IMR-90 (cell line): ENCODE results near the gene LPAR1. TPM values are rescaled to one million over a fixed set of nuclear protein-coding genes. Genes with fewer than 3 reads are reported as not detected.

Source experiments
- ATAC-seq: fragments of 200-7000 bp; cut with Tn5 transposase; 2 replicates; pipeline ENCODE4 v1.9.1; 2020; ENCODE audit warnings: low read depth, mild to moderate bottlenecking, moderate library complexity
- BruUV-seq: library from RNA; stranded (reverse); fragments of 400-500 nt; replicated peaks from 2 replicates; lab custom pipeline; 2021; lab: Mats Ljungman, UMichigan
- CTCF ChIA-PET: fragments of 300-600 bp; formaldehyde crosslinking; extraction: SDS; loops from one replicate; lab custom pipeline; 2021; ENCODE audit warnings: antibody characterized with exemption; lab: Yijun Ruan, JAX
- POLR2A ChIA-PET: fragments of 300-600 bp; sonication (Branson Sonifier 250); formaldehyde crosslinking; loops from one replicate; lab custom pipeline; 2022; ENCODE audit warnings: antibody characterized with exemption; ENCODE audit not compliant: unreplicated experiment; lab: Charles Lee
- DNase-seq: peaks from one replicate; pipeline ENCODE4 v3.0.0; 2013
- H2AFZ ChIP-seq: replicated peaks from 2 replicates; pipeline ENCODE3; 2013; ENCODE audit warnings: low read length, mild to moderate bottlenecking; ENCODE audit not compliant: poor library complexity
- H2AK5ac ChIP-seq: 2 replicates; pipeline ENCODE4 v1.6.1; 2013; ENCODE audit warnings: low read depth, low read length, inconsistent platforms
- H2AK9ac ChIP-seq: replicated peaks from 2 replicates; pipeline ENCODE3; 2013; ENCODE audit warnings: mild to moderate bottlenecking, low read depth, low read length, moderate library complexity; ENCODE audit not compliant: poor library complexity
- H2BK120ac ChIP-seq: 2 replicates; pipeline ENCODE4 v1.6.1; 2013; ENCODE audit warnings: low read depth, low read length, inconsistent platforms
- H2BK15ac ChIP-seq: 3 replicates; pipeline ENCODE4 v1.6.1; 2013; ENCODE audit warnings: low read depth, low read length, inconsistent platforms
- H2BK20ac ChIP-seq: 2 replicates; pipeline ENCODE4 v1.6.1; 2013; ENCODE audit warnings: low read depth, mild to moderate bottlenecking, inconsistent platforms, low read length, moderate library complexity
- H2BK5ac ChIP-seq: 2 replicates; pipeline ENCODE4 v1.6.1; 2013; ENCODE audit warnings: mild to moderate bottlenecking, low read depth, low read length, inconsistent platforms; ENCODE audit not compliant: poor library complexity, severe bottlenecking
- H3K14ac ChIP-seq: replicated peaks from 2 replicates; pipeline ENCODE4 v1.6.1; 2013; ENCODE audit warnings: low read depth, low read length, inconsistent platforms
- H3K18ac ChIP-seq: 2 replicates; pipeline ENCODE4 v1.6.1; 2013; ENCODE audit warnings: low read depth, low read length, control low read depth
- H3K23ac ChIP-seq: 2 replicates; pipeline ENCODE4 v1.6.1; 2013; ENCODE audit warnings: low read depth, low read length, inconsistent platforms
- H3K27ac ChIP-seq: 2 replicates; pipeline ENCODE4 v1.5.1; 2013; ENCODE audit warnings: mild to moderate bottlenecking, control low read depth, low read length; ENCODE audit not compliant: insufficient read depth
- H3K27me3 ChIP-seq: 2 replicates; pipeline ENCODE4 v1.6.1; 2013; ENCODE audit warnings: low read length; ENCODE audit not compliant: control insufficient read depth, insufficient read depth
- H3K36me3 ChIP-seq: 2 replicates; pipeline ENCODE4 v1.6.1; 2013; ENCODE audit warnings: low read length, mixed read lengths; ENCODE audit not compliant: control insufficient read depth, insufficient read depth
- H3K4ac ChIP-seq: 2 replicates; pipeline ENCODE4 v1.6.1; 2013; ENCODE audit warnings: low read depth, low read length, inconsistent platforms
- H3K4me1 ChIP-seq: 2 replicates; pipeline ENCODE4 v1.6.1; 2013; ENCODE audit warnings: low read length, mixed read lengths; ENCODE audit not compliant: control insufficient read depth, insufficient read depth
- H3K4me2 ChIP-seq: 2 replicates; pipeline ENCODE4 v1.6.1; 2013; ENCODE audit warnings: low read depth, mild to moderate bottlenecking, control low read depth, low read length, moderate library complexity
- H3K4me3 ChIP-seq: 2 replicates; pipeline ENCODE4 v1.5.1; 2013; ENCODE audit warnings: low read depth, mild to moderate bottlenecking, control low read depth, low read length, moderate library complexity; ENCODE audit not compliant: insufficient read depth
- H3K56ac ChIP-seq: 2 replicates; pipeline ENCODE4 v1.6.1; 2013; ENCODE audit warnings: low read length, inconsistent platforms; ENCODE audit not compliant: insufficient read depth; ENCODE audit errors: extremely low read depth
- H3K79me1 ChIP-seq, 2 experiments: 2 replicates each; pipeline ENCODE4 v1.6.1; 2013; ENCODE audit warnings: low read length in 2 of 2, inconsistent platforms in 1 of 2, low read depth in 1 of 2
- H3K9ac ChIP-seq: 2 replicates; pipeline ENCODE4 v1.6.1; 2013; ENCODE audit warnings: low read depth, low read length, control low read depth
- H3K9me1 ChIP-seq: 2 replicates; pipeline ENCODE4 v1.6.1; 2013; ENCODE audit warnings: low read length, inconsistent platforms; ENCODE audit not compliant: insufficient read depth
- H3K9me3 ChIP-seq: 2 replicates; pipeline ENCODE4 v1.6.1; 2013; ENCODE audit warnings: low read length; ENCODE audit not compliant: control insufficient read depth, insufficient read depth
- H4K20me1 ChIP-seq: 2 replicates; pipeline ENCODE4 v1.6.1; 2013; ENCODE audit warnings: low read length, inconsistent platforms; ENCODE audit not compliant: insufficient read depth
- H4K5ac ChIP-seq: 2 replicates; pipeline ENCODE4 v1.6.1; 2013; ENCODE audit warnings: mild to moderate bottlenecking, low read depth, low read length, control low read depth
- H4K8ac ChIP-seq, 2 experiments: 2 replicates each; pipeline ENCODE4 v1.6.1; 2013; ENCODE audit warnings: low read depth in 2 of 2, low read length in 2 of 2, control low read depth in 1 of 2, inconsistent platforms in 1 of 2
- H4K91ac ChIP-seq: 2 replicates; pipeline ENCODE4 v1.6.1; 2013; ENCODE audit warnings: low read depth, low read length, inconsistent platforms; ENCODE audit not compliant: insufficient read depth
- CEBPB ChIP-seq: IDR thresholded peaks from 2 replicates; pipeline ENCODE4 v1.6.1; 2012; ENCODE audit warnings: low read depth, low read length, improper control_type of control experiment
- CHD1 ChIP-seq: IDR thresholded peaks from 2 replicates; pipeline ENCODE4 v1.6.1; 2012; ENCODE audit warnings: low read depth, low read length, improper control_type of control experiment
- MAFK ChIP-seq: IDR thresholded peaks from 2 replicates; pipeline ENCODE4 v1.6.1; 2012; ENCODE audit warnings: low read depth, low read length, improper control_type of control experiment
- MXI1 ChIP-seq: IDR thresholded peaks from 2 replicates; pipeline ENCODE4 v1.6.1; 2012; ENCODE audit warnings: low read depth, mild to moderate bottlenecking, low read length, moderate library complexity, borderline replicate concordance
- POLR2A ChIP-seq: IDR thresholded peaks from 2 replicates; pipeline ENCODE4 v1.6.1; 2012; ENCODE audit warnings: mild to moderate bottlenecking, low read depth, low read length
- WGBS, 2 experiments: methylation state at CpG; one replicate each; pipeline versions ENCODE4 v1.1.5 to v1.1.7; 2013; ENCODE audit warnings: missing lambda C conversion rate in 2 of 2; ENCODE audit not compliant: insufficient read length in 1 of 2; ENCODE audit errors: extremely low coverage in 2 of 2; 5-methylcytosine and 5-hydroxymethylcytosine counted together
- dilution Hi-C: fragments of 300-500 bp; cut with HindIII; formaldehyde crosslinking; loops from one replicate; pipeline ENCODE4 v1.14.3; 2018; ENCODE audit warnings: low sequenced_read_pairs; ENCODE audit not compliant: unreplicated experiment
- in situ Hi-C: fragments of 300-500 bp; cut with MboI; formaldehyde crosslinking; loops from 3 replicates; pipeline ENCODE4 v1.14.3; 2019; ENCODE audit warnings: low sequenced_read_pairs, inconsistent platforms, mixed read lengths
- intact Hi-C: fragments of 100-400 bp; cut with micrococcal nuclease; formaldehyde crosslinking; loops from 2 replicates; pipeline ENCODE4 v1.10.0; 2022
- polyA plus RNA-seq, 3 experiments: library from polyadenylated mRNA; depleted of rRNA; stranded (reverse); fragments of >200 nt; gene quantifications; 2 replicates each; pipeline ENCODE4 v1.2.3, GENCODE V29; 2012; ENCODE audit warnings: low replicate concordance in 1 of 3
- total RNA-seq: library from RNA; depleted of rRNA; stranded (reverse); fragments of >200 nt; gene quantifications from 2 replicates; pipeline ENCODE4 v1.2.3, GENCODE V29; 2012

LPAR1 gene
- total and polyA plus RNA-seq, 2 of the 4 experiments (the other 2 are of a cell fraction): 171 to 315 TPM

DNA sequence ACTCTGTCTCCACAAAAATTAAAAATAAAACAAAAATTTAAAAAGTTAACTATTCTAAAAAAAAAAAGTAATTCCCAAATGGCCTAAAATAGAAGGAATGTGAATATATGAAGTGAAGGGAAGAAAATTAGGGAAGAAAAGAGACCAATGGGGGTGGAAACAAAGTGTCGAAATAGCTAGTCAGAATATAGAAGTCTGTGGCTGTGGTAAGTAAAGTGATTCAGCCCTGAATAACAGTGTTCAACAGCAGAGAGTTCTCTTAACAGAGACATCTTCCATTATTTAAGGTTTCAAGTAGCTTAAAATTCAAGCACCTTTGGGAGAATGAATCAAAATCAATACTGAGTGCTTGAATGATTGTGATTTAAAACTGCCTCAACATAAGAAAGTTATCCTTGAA, 51.7 kb downstream of the LPAR1 start:
- H2AK5ac ChIP-seq: no peak overlapping the region
- H4K8ac ChIP-seq: no peak overlapping the region
- no peak overlapping the region for H4K91ac ChIP-seq
- WGBS, 2 experiments: no CpG with 5 or more reads among the region's 1 CpG
- no peak overlapping the region for H3K56ac ChIP-seq
- no peak overlapping the region for H2BK120ac ChIP-seq
- H3K36me3 ChIP-seq: peaks cover 2% of the 10 kb centered on the region
- intact Hi-C loops: no loop called here
- in situ Hi-C loops: no loop called here
- no peak overlapping the region for H3K4me2 ChIP-seq
- no peak overlapping the region for H2BK5ac ChIP-seq
- DNase-seq (peak; percentile 30), ATAC-seq (no peak)
- H3K9me3 ChIP-seq: no peaks in the 10 kb centered on the region
- H3K9me1 ChIP-seq: peaks cover 3% of the 10 kb centered on the region
- ChIA-PET CTCF (interaction anchor here (0.7 to 1.9 kb wide), 2 partner anchors 12 to 24 kb away, joined by 3 to 5 read pairs; no protein-coding TSS in a partner anchor), POLR2A (no interaction called here)
- H3K23ac ChIP-seq: no peak overlapping the region
- H3K27me3 ChIP-seq: no peaks in the 10 kb centered on the region
- H3K9ac ChIP-seq: no peak overlapping the region
- no peak overlapping the region for H3K4ac ChIP-seq
- H2BK15ac ChIP-seq: no peak overlapping the region
- H4K20me1 ChIP-seq: peaks cover 77% of the 10 kb centered on the region
- H3K14ac ChIP-seq: no peak overlapping the region
- no peak overlapping the region for H2BK20ac ChIP-seq
- H3K27ac ChIP-seq: no peak overlapping the region
- no peak overlapping the region for H2AFZ ChIP-seq
- TF ChIP-seq CHD1: no peak
- no peak for TF ChIP-seq POLR2A
- TF ChIP-seq MAFK: no peak
- peak; percentile 74 for TF ChIP-seq CEBPB
- TF ChIP-seq MXI1: no peak
- no peak overlapping the region for H4K5ac ChIP-seq
- no peak overlapping the region for H3K4me3 ChIP-seq
- H3K79me1 ChIP-seq: peaks cover 11 to 40% of the 10 kb centered on the region in 2 experiments; a peak in 3 of 4 replicates
- H2AK9ac ChIP-seq: no peak overlapping the region
- H3K18ac ChIP-seq: no peak overlapping the region
- no TSS peak for BruUV-seq
- dilution Hi-C loops: no loop called here
- H3K4me1 ChIP-seq: peaks cover 1% of the 10 kb centered on the region; the same call in 1 of the 2 replicates
